Fibroblast of mammary gland (primary cell): ENCODE data around the gene UBL4A.

Source experiments
- DNase-seq: peaks from one replicate; pipeline ENCODE4 v3.0.0-alpha.2; 2010; ENCODE audit warnings: low read depth
- H3K4me3 ChIP-seq: 2 replicates; pipeline ENCODE4 v1.5.1; 2011; ENCODE audit warnings: low read depth, mild to moderate bottlenecking, low read length, moderate library complexity; ENCODE audit not compliant: control insufficient read depth
- TF ChIP-seq, protein P1 (sequence below): conservative IDR thresholded peaks from 2 replicates; pipeline ENCODE4 v1.5.1; 2011; ENCODE audit warnings: low read depth, low read length, inconsistent platforms; ENCODE audit not compliant: control insufficient read depth, insufficient read depth

UBL4A gene

GRCh38 chrX:154444755-154445246, 41.6 kb downstream of the UBL4A start:
- no peak for DNase-seq
- TF ChIP-seq, protein P1, sequence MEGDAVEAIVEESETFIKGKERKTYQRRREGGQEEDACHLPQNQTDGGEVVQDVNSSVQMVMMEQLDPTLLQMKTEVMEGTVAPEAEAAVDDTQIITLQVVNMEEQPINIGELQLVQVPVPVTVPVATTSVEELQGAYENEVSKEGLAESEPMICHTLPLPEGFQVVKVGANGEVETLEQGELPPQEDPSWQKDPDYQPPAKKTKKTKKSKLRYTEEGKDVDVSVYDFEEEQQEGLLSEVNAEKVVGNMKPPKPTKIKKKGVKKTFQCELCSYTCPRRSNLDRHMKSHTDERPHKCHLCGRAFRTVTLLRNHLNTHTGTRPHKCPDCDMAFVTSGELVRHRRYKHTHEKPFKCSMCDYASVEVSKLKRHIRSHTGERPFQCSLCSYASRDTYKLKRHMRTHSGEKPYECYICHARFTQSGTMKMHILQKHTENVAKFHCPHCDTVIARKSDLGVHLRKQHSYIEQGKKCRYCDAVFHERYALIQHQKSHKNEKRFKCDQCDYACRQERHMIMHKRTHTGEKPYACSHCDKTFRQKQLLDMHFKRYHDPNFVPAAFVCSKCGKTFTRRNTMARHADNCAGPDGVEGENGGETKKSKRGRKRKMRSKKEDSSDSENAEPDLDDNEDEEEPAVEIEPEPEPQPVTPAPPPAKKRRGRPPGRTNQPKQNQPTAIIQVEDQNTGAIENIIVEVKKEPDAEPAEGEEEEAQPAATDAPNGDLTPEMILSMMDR: no peak
- peak overlapping the region; percentile 54 for H3K4me3 ChIP-seq

- TF ChIP-seq, protein P1: no peak
- peak within 1 kb of the TSS; percentile 54 for H3K4me3 ChIP-seq
- DNase-seq: peak; percentile 43
Observed at GRCh38 chrX:154443992-154444754, 42.2 kb downstream of the UBL4A start, which contains the start of gene FAM50A. TSS of gene FAM50A (plus strand) at chrX:154444141. CDS start at chrX:154444236, 95 bp downstream.

- TF ChIP-seq, protein P1: no peak
- peak overlapping the region; percentile 13 for H3K4me3 ChIP-seq
- DNase-seq: no peak
Observed at GRCh38 chrX:154443479-154443910, 42.9 kb downstream of the UBL4A start.

DNA sequence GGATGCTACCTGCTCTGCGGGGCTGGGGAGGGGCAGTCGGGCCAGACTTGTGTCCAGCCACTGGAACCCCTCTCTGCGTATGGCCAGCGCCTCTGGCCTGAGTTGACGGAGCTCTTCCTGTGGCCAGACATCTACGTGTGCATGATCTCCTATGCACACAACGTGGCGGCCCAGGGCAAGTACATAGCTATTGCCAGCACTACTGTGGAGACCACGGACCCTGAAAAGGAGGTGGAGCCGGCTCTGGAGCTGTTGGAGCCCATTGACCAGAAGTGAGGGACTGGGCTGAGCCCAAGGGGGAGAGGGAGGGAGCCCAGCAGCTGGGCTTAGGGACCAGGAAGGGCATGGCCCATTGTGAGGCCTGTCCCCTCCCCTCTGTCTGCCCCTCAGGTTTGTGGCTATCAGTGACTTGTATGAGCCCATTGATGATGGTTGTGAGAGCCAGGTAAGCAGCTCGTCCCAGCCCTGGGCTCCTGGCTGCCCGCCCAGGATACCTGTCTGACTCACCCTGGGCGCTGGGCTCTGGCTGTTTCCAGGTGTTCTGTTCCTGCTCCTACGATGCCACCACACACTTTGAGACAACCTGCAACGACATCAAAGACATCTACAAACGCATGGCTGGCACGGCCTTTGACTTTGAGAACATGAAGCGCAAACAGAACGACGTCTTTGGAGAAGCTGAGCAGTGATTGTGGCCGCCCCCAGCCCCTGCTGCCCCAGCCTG, 44.3 kb downstream of the UBL4A start:
- TF ChIP-seq, protein P1: no peak
- no peak overlapping the region for H3K4me3 ChIP-seq
- no peak for DNase-seq

DNA sequence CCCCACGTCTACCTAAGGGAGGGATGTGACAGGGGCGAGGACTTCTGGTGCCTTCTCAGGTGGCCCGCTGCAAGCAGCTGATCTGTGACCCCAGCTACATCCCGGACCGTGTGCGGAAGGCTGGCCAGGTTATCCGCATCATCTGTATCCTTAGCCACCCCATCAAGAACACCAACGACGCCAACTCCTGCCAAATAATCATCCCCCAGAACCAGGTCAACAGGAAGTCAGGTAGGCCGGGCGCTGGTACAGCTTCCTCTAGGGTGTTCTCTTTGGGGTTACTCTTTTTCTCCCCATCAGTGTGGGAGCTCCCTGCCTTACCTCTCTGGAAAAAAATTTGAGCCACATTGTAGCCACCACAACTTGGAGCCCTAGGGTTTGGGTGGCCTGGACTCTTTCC, 44.9 kb downstream of the UBL4A start:
- no peak for DNase-seq
- TF ChIP-seq, protein P1: no peak
- no peak overlapping the region for H3K4me3 ChIP-seq

- DNase-seq: no peak
- H3K4me3 ChIP-seq: no peak overlapping the region
- TF ChIP-seq, protein P1: no peak
Observed at GRCh38 chrX:154440623-154441357, 45.6 kb downstream of the UBL4A start.
